Measurements from ENCODE around the gene PRND.
A peak's percentile ranks its signal among the peaks of the same experiment; 100 is the strongest.
"Not testable (repeated sequence)": the region's sequence is repeated elsewhere in the genome, so short reads cannot be mapped to it uniquely, and the experiment has no call there.

The PRND gene

DNA sequence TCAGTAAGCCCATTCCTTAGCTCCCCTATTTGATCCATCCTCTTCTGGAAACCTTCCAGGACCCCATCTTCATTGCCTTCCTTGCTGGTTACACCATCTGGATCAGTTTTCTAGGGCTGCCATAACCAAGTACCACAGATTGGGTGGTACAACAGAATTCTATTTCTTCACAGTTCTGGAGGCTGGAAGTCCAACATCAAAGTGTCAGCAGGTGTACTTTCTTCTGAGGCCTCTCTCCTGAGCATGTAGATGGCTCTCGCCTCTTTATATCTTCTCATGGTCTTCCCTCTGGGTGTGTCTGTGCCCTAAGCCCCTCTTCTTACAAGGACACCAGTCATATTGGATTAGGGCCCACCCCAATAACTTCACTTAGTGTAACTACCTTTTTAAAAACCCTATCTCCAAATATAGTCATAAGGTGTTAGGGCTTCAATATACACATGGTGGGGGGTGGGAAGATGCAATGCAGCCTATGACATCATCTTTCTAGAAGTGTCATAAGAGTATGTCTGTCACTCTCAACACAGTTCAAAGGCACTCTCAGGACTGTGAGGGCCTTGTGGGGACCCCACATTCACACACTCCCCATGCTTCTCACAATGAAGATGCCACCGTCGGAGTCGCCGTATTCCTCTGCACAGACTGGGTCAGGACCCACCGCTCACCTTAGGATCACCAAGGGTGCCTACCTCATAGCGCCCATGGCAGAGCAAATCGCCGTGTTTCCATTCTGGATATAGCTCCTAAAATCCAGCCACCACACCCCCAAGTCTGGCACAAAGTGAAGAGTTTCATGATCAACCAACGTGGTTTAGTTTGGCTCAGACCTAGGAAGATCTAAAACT, 12.2 kb upstream of the PRND start:
- DNase-seq, result no peak

- DNase-seq, result no peak
Observed at GRCh38 chr20:4710106-4710475, 11.6 kb upstream of the PRND start.

- DNase-seq, result no peak
Observed at GRCh38 chr20:4711511-4711910, 10.2 kb upstream of the PRND start.

GRCh38 chr20:4713401-4713800, 8.3 kb upstream of the PRND start:
- DNase-seq, result no peak

GRCh38 chr20:4714818-4715217, 6.9 kb upstream of the PRND start:
- DNase-seq, result no peak

DNA sequence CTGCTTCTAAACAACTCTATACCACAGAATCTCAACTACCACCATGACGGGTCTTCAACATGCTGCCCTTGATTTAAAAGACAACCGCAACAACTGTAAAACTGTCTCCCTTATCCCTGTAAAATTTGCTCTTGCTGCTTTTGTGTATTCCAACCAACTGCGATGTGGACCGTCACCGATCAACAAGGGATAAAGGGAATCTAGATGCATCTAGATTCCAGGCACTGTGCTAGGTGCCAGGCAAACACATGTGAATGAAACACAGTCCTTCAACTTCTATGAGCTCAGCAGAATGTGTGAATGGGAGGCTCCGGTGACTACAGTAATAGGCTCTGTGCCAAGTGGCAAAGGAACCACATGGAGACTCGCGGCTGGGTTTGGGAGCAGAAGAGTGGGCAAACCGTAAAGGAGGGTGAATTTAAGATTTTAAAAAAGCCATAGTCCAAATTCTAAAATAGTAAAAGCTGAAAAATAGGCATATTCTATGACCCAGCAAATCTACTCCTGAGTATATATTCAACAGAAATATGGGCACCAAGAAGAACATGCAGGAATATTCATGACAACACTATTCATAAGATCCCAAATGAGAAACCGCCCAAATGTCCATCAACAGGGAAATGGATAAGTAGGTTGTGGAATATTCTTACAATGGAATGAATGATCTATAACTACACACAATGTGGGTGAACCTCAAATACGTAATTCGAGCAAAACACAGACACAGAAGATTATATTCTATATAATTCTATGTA, 3.7 kb upstream of the PRND start:
- DNase-seq, result no peak

DNA sequence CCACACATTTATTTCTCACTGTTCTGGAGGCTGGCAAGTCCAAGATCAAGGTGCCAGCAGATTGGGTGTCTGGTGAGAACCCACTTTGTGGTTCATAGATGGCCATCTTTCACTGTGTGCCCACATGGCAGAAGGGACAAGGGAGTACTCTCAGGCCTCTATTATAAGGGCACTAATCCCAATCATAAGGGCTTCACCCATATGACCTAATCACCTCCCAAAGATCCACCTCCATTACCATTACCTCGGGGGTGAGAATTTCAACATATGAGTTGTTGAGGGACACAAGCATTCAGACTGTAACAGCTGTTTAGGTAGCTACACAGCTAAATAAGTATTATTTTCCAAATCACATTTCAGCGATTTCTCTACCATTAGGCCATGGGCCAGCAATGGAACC, 2.5 kb upstream of the PRND start:
- no peak for DNase-seq

- DNase-seq, result peak; percentile 54 to 85 (median 66)
Observed at GRCh38 chr20:4720041-4720976, 1.4 kb upstream of the PRND start.

DNA sequence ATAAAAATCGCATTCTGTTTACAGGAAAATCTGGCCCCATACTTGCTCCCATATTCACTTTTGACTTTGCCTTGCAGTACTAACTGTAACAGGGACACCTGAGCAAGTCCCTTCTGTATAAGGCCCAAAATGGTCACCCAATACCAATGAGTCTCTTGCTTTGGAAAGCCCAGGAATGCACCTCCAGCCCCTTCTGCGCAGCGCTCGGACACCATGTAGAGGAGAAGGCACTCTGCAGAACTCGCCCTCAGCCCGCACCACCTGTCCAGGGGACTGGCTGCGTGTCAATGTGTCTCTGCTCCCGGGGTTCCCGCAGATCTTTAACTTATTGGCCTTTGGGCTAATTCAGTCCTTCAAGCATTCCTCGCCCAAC, 746 bp upstream of the PRND start:
- DNase-seq, result no peak

- no peak for DNase-seq
Observed at GRCh38 chr20:4722571-4722970, 862 bp downstream of the PRND start.

GRCh38 chr20:4722993-4723392, 1.3 kb downstream of the PRND start:
- no peak for DNase-seq

DNA sequence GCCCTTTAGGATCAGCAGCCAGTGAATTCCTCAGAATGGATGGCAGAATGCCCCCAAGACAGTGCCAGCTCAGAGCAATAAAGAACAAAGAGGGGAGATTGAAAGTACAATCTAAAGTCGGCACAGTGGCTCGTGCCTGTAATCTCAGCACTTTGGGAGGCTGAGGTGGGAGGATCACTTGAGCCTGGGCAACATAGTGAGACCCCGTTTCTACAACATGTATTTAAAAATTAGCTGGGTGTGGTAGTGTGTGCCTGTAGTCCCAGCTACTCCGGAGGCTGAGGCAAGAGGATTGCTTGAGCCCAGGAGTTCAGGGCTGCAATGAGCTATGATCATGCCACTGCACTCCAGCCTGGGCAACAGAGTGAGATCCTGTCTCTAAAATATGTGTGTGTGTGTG, 1.8 kb downstream of the PRND start:
- DNase-seq, result not testable (repeated sequence)

- no peak for DNase-seq
Observed at GRCh38 chr20:4724459-4725262, 3.0 kb downstream of the PRND start.

DNA sequence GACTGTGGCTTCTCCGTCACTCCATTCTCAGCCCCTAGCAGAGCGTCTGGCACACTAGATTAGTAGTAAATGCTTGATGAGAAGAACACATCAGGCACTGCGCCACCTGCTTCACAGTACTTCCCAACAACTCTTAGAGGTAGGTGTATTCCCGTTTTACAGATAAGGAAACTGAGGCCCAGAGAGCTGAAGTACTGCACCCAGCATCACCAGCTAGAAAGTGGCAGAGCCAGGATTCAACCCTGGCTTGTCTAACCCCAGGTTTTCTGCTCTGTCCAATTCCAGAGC, 3.5 kb downstream of the PRND start:
- no peak for DNase-seq

DNA sequence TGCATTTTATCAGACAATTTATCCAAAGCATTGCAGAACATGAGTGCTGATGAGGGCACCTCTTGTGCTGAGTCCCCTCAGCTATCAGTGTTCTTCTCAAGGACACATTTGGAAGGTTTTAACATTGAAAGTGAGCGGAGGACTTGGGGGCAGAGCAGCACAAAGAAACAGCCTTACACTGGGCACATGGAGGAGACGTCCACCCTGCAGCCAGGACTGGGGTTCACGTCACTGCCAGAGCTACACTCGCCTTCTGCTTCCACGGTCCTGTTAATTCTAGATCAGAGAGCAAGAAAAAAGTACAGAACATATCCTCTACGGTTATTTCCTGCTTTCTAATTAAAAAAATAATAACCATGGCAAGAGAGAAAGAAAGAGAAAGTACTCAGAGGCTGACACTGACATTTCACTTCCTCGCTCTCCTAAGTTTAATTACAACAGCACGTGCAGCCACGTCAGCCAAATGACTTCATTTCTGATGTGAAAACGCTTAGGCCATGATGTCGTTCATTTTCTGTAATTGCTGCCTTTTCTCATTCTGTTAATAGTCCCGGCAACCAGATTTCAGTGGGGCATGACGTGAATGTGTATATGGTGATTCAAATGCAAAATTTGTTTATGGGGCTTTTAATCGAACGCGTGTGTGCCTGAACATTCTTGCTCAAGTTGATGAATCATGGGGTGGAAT, 5.1 kb downstream of the PRND start:
- peak in 4 of 6 experiments; percentile 19 to 62 (median 58) for DNase-seq

DNA sequence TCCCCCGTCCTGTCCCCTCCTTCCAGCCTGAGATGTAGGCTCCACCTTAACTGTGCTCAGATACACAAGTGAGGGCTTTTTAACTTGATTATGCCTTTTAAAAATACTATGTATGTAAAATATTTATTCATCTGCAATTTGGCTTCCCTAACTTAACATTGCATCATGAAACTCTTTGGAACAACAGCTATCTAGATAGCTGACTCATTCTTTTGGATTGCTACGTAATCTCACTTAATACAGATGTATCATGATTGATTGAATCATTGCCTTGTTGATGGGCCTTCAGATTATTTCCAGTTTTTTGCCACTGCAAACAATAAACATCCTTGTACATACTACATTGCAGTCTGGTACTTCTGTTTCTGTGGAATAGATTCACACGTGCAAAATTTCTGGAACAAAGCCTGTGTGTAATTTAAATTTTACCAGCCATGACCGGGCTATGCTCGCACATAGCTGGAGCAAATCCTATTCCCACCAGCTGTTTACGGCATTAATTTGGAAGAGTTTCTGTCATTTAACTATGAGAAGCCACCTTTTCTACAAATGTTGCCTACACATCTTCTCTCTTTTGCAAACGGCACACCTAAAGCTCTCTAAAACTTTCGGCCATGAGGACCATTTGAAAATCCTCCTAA, 6.5 kb downstream of the PRND start:
- DNase-seq, result no peak

GRCh38 chr20:4729265-4729664, 7.6 kb downstream of the PRND start:
- DNase-seq, result no peak

DNA sequence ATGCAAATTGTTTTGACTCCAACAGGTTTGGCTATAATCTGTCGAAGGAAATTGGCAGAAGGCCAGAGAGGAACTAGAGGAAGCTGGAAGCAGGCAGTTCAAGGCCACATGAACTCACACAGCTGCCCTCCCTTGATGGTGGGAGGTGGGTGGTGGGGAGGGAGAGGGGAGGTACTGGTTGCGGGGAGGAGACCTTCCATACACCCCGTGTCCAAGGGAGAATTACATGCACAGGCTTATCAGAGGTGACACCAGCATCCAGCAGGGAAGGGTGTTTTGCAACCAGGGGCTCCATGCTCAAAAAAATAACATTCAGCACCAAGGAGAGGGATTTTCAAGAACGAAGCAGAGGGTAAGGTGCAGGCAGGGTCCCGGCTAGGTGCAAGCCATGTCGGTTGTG, 9.1 kb downstream of the PRND start:
- DNase-seq, result no peak

DNA sequence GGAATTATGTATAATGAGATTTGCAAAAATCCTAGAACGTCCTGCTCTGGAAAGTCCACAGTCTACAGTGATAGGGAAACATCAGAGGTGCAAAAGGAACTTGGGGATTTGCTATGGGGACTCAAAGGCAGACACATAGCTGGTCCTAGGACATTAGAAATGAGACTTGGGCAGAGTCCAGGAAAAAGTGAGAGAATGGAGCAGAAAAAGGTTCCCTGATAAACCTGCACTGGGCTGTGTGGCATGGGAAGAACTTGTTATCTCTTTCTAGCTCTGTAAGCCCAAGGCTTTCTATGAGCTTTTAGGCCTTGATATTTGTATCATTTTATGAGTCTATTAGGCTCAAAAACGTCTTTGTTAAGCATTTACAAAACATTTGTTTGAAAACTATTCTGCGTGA, 15.2 kb downstream of the PRND start:
- no peak for DNase-seq

DNA sequence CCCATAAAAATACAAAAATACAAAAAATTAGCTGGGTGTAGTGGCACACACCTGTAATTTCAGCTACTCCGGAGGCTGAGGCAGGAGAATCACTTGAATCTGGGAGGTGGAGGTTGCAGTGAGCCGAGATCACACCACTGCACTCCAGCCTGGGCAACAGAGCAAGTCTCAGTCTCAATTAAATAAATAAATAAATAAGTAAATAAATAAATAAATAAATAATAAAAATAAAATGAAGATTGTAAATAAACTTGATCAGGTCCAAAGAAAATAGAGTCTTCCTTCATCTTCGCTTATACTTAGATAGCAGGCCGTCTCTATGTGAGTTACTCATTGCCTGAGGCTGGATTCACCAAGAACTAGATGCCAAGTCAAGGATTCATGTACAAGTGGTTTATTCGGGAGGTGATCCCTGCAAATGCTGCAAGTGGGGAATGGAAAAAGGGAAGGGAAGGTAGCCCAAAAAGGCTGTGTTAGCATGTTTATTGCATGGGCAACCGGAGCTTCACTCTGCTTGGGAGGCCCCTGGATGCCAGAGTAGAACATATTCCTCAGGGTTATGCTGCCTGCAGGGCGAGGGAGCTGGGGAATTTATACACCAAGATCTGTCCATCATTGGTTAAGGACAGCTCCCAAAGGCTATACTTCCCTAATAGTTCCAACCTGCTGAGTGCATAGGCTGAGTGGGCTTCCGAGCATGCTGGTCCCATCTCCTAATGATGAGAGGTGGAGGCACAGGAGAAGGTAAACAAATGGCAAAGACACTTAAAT, 16.3 kb downstream of the PRND start:
- DNase-seq, result no peak

Measured in stimulated activated naive CD4-positive, alpha-beta T cell (primary cell).